GM21825 (cell line): Measurements from ENCODE around the gene KRTCAP2.

Experiments
- ATAC-seq: cut with Tn5 transposase; IDR thresholded peaks from one replicate; pipeline ENCODE4 v1.9.1; 2021; ENCODE audit warnings: mild to moderate bottlenecking, moderate library complexity; ENCODE audit not compliant: unreplicated experiment

Gene KRTCAP2

GRCh38 chr1:155135415-155136028 lies 37.6 kb downstream of the KRTCAP2 start, which contains the start of gene SLC50A1:
Gene SLC50A1, plus strand, starts transcription at chr1:155135852. Its CDS starts 60 bp downstream, at chr1:155135912.
- peak; percentile 80 for ATAC-seq

GRCh38 chr1:155134880-155135414 lies 38.2 kb downstream of the KRTCAP2 start:
- ATAC-seq: no peak

DNA sequence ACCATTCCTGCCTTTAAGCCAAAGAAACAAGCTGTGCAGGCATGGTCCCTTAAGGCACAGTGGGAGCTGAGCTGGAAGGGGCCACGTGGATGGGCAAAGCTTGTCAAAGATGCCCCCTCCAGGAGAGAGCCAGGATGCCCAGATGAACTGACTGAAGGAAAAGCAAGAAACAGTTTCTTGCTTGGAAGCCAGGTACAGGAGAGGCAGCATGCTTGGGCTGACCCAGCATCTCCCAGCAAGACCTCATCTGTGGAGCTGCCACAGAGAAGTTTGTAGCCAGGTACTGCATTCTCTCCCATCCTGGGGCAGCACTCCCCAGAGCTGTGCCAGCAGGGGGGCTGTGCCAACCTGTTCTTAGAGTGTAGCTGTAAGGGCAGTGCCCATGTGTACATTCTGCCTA lies 38.8 kb downstream of the KRTCAP2 start:
- ATAC-seq: no peak

DNA sequence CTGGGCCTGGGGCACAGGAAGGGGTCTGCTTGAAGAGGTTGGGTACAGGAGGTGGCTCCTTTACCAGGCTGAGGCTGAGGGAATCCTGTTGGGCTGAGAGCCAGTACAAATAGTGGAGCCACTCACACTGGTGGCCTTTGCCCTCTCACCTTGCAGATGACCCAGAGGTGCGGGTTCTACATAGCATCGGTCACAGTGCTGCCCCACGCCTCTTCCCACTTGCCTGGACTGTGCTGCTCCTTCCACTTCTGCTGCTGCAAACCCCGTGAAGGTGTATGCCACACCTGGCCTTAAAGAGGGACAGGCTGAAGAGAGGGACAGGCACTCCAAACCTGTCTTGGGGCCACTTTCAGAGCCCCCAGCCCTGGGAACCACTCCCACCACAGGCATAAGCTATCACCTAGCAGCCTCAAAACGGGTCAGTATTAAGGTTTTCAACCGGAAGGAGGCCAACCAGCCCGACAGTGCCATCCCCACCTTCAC lies 39.3 kb downstream of the KRTCAP2 start:
- ATAC-seq: no peak

DNA sequence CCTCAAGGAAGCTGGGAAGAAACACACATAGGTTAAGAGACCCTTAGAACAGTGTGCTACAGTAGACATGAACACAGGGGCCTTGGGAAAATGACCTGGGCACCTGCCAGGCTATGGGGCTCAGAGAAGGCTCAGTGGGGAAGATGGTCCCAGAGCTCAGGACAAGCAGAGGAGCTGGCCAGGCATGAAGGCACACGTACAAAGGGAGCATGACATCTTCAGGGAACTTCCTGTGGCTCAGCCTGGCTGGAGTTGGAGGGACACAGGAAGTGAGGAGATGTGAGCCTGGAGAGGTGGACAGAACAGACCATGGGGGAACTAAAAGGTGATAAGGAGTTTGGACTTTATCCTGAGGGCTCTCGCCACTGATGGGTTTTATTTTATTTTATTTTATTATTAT lies 41.2 kb downstream of the KRTCAP2 start:
- no peak for ATAC-seq

DNA sequence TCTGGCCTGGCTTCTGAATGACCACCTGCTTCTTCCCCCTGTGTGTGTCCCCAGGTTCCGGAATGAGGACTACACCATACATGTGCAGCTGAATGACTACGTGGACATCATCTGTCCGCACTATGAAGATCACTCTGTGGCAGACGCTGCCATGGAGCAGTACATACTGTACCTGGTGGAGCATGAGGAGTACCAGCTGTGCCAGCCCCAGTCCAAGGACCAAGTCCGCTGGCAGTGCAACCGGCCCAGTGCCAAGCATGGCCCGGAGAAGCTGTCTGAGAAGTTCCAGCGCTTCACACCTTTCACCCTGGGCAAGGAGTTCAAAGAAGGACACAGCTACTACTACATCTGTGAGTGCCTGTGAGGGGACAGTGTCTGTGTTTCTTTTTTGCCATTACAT lies 41.8 kb downstream of the KRTCAP2 start:
- ATAC-seq: no peak

DNA sequence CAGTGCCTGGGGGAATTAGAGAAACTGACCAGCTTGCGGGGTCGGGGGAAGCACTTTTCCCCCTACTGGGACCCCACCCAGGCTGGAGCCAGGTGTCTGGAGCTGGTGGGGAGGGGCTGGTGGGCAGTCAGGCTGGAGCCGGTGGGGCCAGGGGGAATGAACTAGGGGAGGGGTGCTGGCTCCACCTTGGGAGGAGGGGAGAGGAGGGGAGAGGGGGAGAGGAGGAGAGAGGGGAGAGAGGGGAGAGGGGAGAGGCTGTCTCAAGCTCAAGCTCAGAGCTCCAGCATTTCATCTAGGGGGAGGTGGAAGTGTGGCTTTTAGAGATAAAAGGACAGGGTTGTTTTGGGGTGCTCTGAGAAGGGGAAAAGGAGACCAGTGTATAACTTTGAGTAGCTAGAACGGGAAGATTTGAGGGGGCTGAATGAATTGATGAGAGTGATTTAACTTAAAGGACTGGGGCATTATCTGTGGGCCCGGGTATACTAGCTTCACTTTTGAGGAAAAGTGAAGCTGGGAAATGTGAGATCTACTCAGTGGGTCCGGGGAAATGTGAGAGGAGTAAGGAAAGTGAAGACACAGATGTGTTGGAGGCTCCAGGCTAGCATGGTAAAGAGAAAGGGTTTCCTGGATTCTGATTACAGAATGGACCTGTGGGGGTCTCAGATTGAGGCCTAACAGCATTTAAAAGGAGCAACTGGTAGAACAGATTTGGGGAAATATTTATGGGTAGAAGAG lies 42.7 kb downstream of the KRTCAP2 start:
- no peak for ATAC-seq

DNA sequence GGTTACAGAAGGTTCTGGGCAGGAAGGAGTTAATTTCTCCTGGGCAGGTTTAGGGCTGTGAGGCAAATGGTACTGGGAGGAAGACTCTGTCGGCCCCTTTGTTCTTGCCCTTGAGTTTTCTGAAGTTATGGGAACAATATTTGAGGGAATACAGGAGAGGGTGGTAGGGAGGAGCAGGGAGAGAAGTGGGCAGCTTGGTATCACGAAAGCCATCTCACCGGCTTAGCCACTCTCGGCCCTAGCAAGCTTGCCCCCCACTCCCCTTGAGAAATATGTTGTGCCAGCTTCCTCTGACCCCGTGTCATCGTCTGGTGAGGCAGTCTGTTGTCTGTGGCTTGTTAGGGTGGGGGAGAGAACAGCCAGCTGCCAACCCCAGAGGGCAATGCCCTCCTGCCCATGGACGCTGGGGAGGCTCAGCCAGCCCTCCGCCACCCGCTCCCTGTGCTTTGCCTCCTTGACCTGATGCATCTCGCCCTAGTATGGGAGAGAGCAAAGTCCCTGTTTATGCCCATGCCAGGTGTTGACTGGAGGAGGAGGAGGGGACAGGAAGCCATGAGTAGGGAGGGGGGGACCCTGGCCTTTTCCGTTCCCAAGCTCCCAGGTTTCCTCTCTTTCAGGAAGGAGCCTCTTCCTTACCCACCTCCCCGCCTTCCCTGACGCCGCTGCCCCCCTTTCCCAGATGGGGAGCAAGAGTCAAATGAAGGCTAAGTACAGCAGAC lies 44.2 kb downstream of the KRTCAP2 start:
- no peak for ATAC-seq

DNA sequence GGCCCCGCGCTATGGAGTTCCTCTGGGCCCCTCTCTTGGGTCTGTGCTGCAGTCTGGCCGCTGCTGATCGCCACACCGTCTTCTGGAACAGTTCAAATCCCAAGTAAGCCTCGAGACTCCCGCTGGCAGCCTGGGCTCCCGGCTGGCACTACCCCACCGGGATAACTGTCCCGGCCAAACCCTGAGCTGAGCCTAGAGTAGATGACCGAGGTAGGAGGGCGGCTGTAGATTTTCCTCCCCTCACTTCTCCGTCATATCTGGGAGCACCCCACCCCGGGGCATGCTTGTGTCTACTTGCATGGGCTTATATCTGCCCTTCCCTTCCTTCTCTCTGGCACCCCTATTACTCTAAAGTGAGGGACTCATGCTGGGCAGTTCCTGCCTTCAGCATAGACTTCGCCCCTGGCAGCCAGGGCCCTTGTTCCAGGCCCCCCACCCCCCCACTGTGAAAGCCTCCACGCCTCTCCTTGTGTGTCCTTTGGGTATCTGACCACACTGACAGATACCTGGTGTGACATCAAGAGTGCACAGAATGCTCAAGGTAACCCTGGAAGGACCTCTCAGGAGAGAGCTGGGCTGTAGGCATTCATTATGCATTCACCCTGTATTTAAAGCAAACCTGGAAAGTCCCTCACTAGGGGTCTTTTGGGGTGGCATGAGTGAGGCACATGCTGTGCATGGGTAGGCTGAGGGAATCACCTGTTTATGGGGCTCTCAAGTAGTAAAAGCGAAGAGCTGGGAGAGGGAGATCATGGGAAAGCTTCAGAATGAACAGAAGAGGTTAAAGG lies 44.9 kb downstream of the KRTCAP2 start:
- ATAC-seq: no peak

DNA sequence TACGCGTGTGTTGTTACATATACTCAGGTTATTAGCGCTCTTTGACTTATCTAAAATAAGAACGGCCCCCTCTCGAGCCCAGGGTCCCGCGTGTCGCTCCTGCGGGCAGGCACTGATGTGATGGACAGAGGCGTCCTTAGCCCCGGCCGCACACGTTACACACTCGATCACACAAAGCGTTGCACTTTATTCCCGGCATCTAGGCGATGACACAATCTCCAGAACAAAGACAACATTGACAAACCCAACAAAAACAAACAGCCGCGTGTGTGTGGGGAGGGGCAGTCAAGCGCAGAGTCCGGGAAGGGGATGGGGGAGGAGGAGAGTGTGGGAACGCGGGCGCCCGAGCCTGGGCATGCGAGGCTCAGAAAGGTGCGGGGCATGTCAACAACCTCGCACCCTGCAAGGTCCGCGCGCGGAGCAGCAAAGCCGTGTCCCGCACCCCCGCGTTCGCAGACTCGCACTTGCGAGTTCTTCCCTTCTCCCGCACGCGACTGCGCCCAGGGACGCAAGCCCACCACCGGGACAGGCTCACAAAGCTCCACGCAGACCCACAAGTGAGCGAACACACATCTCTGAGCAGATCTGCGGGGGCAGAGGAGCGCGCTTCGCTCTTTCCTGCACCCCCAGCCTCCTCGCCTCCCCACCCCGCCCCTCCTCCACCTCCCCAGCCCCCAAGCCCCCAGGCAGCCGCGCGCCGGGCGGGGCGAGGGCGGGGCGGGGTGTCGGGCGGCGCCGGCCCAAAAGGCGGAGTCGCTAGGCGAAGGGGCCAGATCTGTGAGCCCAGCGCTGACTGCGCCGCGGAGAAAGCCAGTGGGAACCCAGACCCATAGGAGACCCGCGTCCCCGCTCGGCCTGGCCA lies 45.8 kb downstream of the KRTCAP2 start, which contains the start of gene EFNA1:
Gene EFNA1, plus strand, starts transcription at position 772 of the 862 bp plus-strand sequence. CDS start 102 bp downstream, outside the sequence.
- ATAC-seq: no peak

- ATAC-seq: no peak
Observed at GRCh38 chr1:155126556-155127104, 46.5 kb downstream of the KRTCAP2 start.

DNA sequence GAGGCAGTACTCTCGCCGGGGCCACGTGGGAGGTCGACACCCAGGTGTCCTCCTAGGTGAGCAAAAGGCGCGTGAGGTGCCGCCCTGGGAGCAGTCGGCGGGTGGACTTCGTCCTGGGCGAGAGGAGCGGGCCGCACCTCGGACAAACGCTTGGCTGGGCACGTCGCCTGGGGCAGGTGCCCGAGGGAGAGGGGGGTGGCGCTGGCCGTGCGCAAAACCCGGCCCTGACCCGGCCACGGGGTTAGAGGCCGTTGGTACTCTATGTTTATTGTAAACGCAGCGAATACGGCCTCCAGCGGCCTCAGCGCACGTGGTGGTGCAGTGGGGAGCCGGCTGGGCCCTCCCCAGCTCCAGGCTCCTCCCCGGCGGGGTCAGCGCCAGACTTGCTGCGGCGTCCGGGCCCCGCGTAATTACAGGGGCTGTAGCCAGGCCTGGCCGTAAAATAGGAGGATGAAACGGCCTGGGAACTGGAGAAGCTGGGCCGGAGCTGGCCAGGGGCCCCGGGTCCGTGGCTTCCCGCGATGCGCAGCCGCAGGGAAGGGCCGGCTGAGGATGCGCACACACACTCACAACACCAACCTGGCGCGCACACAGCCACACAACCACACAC lies 47.1 kb downstream of the KRTCAP2 start:
- ATAC-seq: no peak

- ATAC-seq: no peak
Observed at GRCh38 chr1:155125511-155125945, 47.6 kb downstream of the KRTCAP2 start.

DNA sequence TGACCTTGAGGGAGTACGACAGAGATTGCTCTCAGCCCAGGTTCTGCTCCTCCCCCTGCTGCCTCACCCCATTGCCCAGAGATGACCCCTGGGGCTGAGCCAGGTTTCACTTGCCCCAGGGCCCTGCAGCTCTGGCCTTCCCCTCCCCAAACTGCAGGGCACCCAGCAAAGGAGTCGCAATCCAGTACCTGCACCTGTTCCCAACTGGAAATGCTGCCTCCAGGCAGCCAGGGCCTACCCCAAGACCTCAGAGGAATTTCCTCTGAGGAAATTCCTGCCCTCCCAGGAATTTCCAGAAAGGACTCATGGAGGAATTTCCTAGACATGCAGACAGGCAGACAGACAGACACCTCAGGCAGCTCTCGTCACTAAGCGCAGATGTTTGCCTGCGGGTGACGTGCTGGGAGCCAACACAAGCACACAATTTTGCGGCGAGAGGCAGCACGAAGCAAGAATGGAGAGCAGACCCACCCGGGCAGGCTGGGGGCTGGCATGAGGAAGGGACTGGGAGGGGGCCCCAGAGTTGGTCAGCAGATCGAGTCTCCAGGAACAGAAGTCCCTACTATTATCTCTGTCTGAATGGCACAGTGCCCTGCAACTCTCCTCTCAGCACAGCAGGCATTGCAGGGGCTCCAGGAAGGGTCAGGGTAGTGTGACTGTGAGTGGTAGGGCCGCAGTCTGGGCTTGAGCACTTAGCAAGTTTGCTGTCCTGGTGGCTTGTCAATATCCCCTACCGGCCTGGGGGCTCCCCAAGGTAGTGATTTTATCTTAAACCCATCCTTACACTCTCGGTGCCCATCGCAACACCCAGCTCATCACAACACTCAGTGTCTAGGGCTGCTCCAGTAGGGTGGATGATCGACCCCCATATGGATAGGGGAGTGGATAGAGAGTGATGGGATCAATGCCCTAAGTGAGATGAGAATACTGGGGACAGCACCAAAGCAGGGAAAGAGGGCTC lies 48.3 kb downstream of the KRTCAP2 start:
- ATAC-seq: no peak

GRCh38 chr1:155123801-155124200 lies 49.3 kb downstream of the KRTCAP2 start:
- no peak for ATAC-seq

- ATAC-seq: no peak
Observed at GRCh38 chr1:155122308-155122707, 50.8 kb downstream of the KRTCAP2 start.

- ATAC-seq: no peak
Observed at GRCh38 chr1:155121249-155121648, 51.9 kb downstream of the KRTCAP2 start.

DNA sequence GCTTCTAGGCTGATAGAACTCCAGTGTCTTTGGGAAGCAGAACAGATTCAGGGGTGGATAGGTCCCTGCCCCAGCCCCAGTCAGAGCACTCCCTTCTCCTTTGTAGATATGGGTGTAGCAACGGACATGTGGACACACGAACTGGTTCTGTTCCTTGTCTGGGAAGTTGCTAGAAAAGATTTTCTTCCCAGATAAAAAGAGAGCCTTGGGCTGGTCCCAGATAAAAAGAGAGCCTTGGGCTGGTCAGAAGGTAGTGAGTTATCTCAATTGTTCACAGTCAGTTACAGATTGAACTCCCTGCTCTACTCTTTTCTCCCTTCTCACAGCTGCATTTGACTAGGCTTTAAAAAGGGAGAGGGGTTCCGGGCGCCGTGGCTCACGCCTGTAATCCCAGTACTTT lies 52.9 kb downstream of the KRTCAP2 start:
- no peak for ATAC-seq
